GM23338 (cell line): ENCODE measurements around the gene OR52B6. TPM values are rescaled to one million over a fixed set of nuclear protein-coding genes. Genes with fewer than 3 reads are reported as not detected.

Source experiments
- ATAC-seq: fragments of 200-7000 bp; cut with Tn5 transposase; 3 replicates; pipeline ENCODE4 v1.9.1; 2020
- DNase-seq: peaks from one replicate; pipeline ENCODE4 v3.0.0-alpha.2; 2015; ENCODE audit warnings: low spot score
- H2AFZ ChIP-seq: fragments of 200-600 bp; sonication (generic); 2 replicates; pipeline ENCODE4 v1.8.0; 2016; ENCODE audit warnings: antibody characterized with exemption, mild to moderate bottlenecking, moderate library complexity
- H3F3A ChIP-seq: fragments of 200-600 bp; sonication (generic); replicated peaks from 2 replicates; pipeline ENCODE4 v1.8.0; 2017; ENCODE audit warnings: antibody characterized with exemption, mixed run types, low read depth
- H3K27ac ChIP-seq: fragments of 200-600 bp; sonication (generic); 2 replicates; pipeline ENCODE4 v1.6.1; 2016; ENCODE audit warnings: low read depth
- H3K27me3 ChIP-seq: fragments of 200-600 bp; sonication (generic); 2 replicates; pipeline ENCODE4 v1.8.0; 2016; ENCODE audit warnings: mild to moderate bottlenecking, mixed run types, moderate library complexity; ENCODE audit not compliant: insufficient read depth
- H3K36me3 ChIP-seq: fragments of 200-600 bp; sonication (generic); 2 replicates; pipeline ENCODE4 v1.8.0; 2016; ENCODE audit warnings: mild to moderate bottlenecking; ENCODE audit not compliant: insufficient read depth
- H3K4me1 ChIP-seq: fragments of 200-600 bp; sonication (generic); 2 replicates; pipeline ENCODE4 v1.8.0; 2016; ENCODE audit warnings: mild to moderate bottlenecking, moderate library complexity; ENCODE audit not compliant: insufficient read depth
- H3K4me2 ChIP-seq: fragments of 200-600 bp; sonication (generic); 2 replicates; pipeline ENCODE4 v1.7.1; 2017; ENCODE audit warnings: mixed run types
- H3K4me3 ChIP-seq: fragments of 200-600 bp; sonication (generic); 2 replicates; pipeline ENCODE4 v1.6.1; 2016; ENCODE audit warnings: mixed run types
- H3K79me2 ChIP-seq: fragments of 200-600 bp; sonication (generic); replicated peaks from 2 replicates; pipeline ENCODE4 v1.8.0; 2017; ENCODE audit warnings: mild to moderate bottlenecking; ENCODE audit not compliant: insufficient read depth
- H3K9me2 ChIP-seq: fragments of 200-600 bp; sonication (generic); 2 replicates; pipeline ENCODE4 v1.8.0; 2017; ENCODE audit not compliant: insufficient read depth
- H4K20me1 ChIP-seq: fragments of 200-600 bp; sonication (generic); replicated peaks from 2 replicates; pipeline ENCODE4 v1.8.0; 2017; ENCODE audit warnings: mild to moderate bottlenecking; ENCODE audit not compliant: insufficient read depth
- H3K27ac Mint-ChIP-seq: 2 replicates; pipeline ENCODE4 v1.8.0; 2020; ENCODE audit warnings: inconsistent platforms, mild to moderate bottlenecking, moderate library complexity, mixed read lengths
- H3K27me3 Mint-ChIP-seq: 3 replicates; pipeline ENCODE4 v1.8.0; 2022; ENCODE audit warnings: low read depth, mild to moderate bottlenecking, moderate library complexity, mixed read lengths, inconsistent platforms; ENCODE audit not compliant: insufficient read depth, poor library complexity
- H3K36me3 Mint-ChIP-seq: 3 replicates; pipeline ENCODE4 v1.8.0; 2021; ENCODE audit warnings: low read depth, mild to moderate bottlenecking, inconsistent platforms, moderate library complexity, mixed read lengths
- H3K4me1 Mint-ChIP-seq: 3 replicates; pipeline ENCODE4 v1.8.0; 2020; ENCODE audit warnings: mild to moderate bottlenecking, inconsistent platforms, mixed read lengths
- H3K4me3 Mint-ChIP-seq: 3 replicates; pipeline ENCODE4 v1.8.0; 2021; ENCODE audit warnings: moderate library complexity, mild to moderate bottlenecking, inconsistent platforms, mixed read lengths
- H3K9me3 Mint-ChIP-seq: 3 replicates; pipeline ENCODE4 v1.8.0; 2020; ENCODE audit warnings: moderate library complexity, mild to moderate bottlenecking, inconsistent platforms, mixed read lengths
- CREB1 ChIP-seq: fragments of 250-450 bp; sonication (Bioruptor Pico); IDR thresholded peaks from 2 replicates; pipeline ENCODE4 v1.5.0; 2020; ENCODE audit warnings: low read depth, mild to moderate bottlenecking, moderate library complexity
- CTCF ChIP-seq, 2 experiments: fragments of 200-600 bp in 1 of 2; sonication (generic) in 1 of 2; conservative IDR thresholded peaks; 2 replicates each; pipeline versions ENCODE4 v1.5.1 to v1.6.1; 2016 to 2017; ENCODE audit warnings: antibody characterized with exemption in 2 of 2, low read depth in 2 of 2, mild to moderate bottlenecking in 2 of 2, moderate library complexity in 1 of 2
- EZH2 ChIP-seq: fragments of 200-600 bp; sonication (generic); IDR thresholded peaks from one replicate; pipeline ENCODE4 v1.8.0; 2017; ENCODE audit warnings: antibody characterized with exemption, mild to moderate bottlenecking, low read depth; ENCODE audit not compliant: unreplicated experiment
- JUNB ChIP-seq: IDR thresholded peaks from one replicate; pipeline ENCODE4 v1.6.1; 2016; ENCODE audit warnings: antibody characterized with exemption; ENCODE audit not compliant: unreplicated experiment
- NANOG ChIP-seq: IDR thresholded peaks from 2 replicates; pipeline ENCODE4 v1.6.1; 2016; ENCODE audit warnings: antibody characterized with exemption, borderline replicate concordance
- POLR2AphosphoS5 ChIP-seq: IDR thresholded peaks from 2 replicates; pipeline ENCODE4 v1.6.1; 2016; ENCODE audit warnings: antibody characterized with exemption, low read depth
- REST ChIP-seq: IDR thresholded peaks from one replicate; pipeline ENCODE4 v1.6.1; 2018; ENCODE audit warnings: antibody characterized with exemption; ENCODE audit not compliant: unreplicated experiment
- STAT1 ChIP-seq: IDR thresholded peaks from one replicate; pipeline ENCODE4 v1.6.1; 2016; ENCODE audit warnings: antibody characterized with exemption; ENCODE audit not compliant: unreplicated experiment
- ZNF114 ChIP-seq: fragments of 250-450 bp; sonication (Bioruptor Pico); IDR thresholded peaks from 2 replicates; pipeline ENCODE4 v1.5.0; 2020; ENCODE audit warnings: mild to moderate bottlenecking, moderate library complexity
- ZNF331 ChIP-seq: fragments of 250-450 bp; sonication (Bioruptor Pico); IDR thresholded peaks from 2 replicates; pipeline ENCODE4 v1.5.0; 2020; ENCODE audit warnings: low read depth, mild to moderate bottlenecking, moderate library complexity
- ZNF462 ChIP-seq: fragments of 250-450 bp; sonication (Bioruptor Pico); IDR thresholded peaks from 2 replicates; pipeline ENCODE4 v1.5.0; 2020; ENCODE audit warnings: mild to moderate bottlenecking, moderate library complexity
- polyA plus RNA-seq: library from polyadenylated mRNA; unstranded; fragments of >200 nt; fragmentation: Nextera tagmentation; extraction: Ambion mirVana; gene quantifications from 2 replicates; pipeline ENCODE4 v1.2.1, GENCODE V29; 2016
- total RNA-seq: library from RNA; depleted of rRNA; stranded (reverse); fragments of >200 nt; shearing (Covaris generic); gene quantifications from 2 replicates; pipeline ENCODE4 v1.2.3, GENCODE V29; 2014

Gene OR52B6
- total and polyA plus RNA-seq, 2 experiments from 2014 or later, result not detected

- no peak for TF ChIP-seq ZNF331 (CRISPR knock-in tag)
- no peak for TF ChIP-seq JUNB
- no peak for TF ChIP-seq REST
- no peak for TF ChIP-seq CREB1 (CRISPR knock-in tag)
Measured at GRCh38 chr11:5546457-5546856, 34.2 kb upstream of the OR52B6 start (continued).

- Mint-ChIP-seq H3K4me1 (no peaks in the 10 kb centered on the region), H3K27ac (no peak overlapping the region), H3K4me3 (no peak overlapping the region), H3K27me3 (no peaks in the 10 kb centered on the region), H3K36me3 (no peaks in the 10 kb centered on the region), H3K9me3 (no peaks in the 10 kb centered on the region)
- no peak overlapping the region for H2AFZ ChIP-seq
- no peaks in the 10 kb centered on the region for H3K27me3 ChIP-seq
- no peak overlapping the region for H3K4me3 ChIP-seq
- H3F3A ChIP-seq, result no peaks in the 10 kb centered on the region
- no peaks in the 10 kb centered on the region for H3K36me3 ChIP-seq
- no peaks in the 10 kb centered on the region for H3K4me1 ChIP-seq
- DNase-seq (no peak), ATAC-seq (no peak)
- H4K20me1 ChIP-seq, result no peaks in the 10 kb centered on the region
- H3K4me2 ChIP-seq, result no peak overlapping the region
- peaks cover 12% of the 10 kb centered on the region; the same call in 1 of the 2 replicates for H3K9me2 ChIP-seq
- no peak overlapping the region for H3K27ac ChIP-seq
- no peaks in the 10 kb centered on the region for H3K79me2 ChIP-seq
- TF ChIP-seq JUNB (no peak), CTCF (conservative IDR thresholded peaks at IDR 0.05; ENCODE audit: low read depth in 2 of 2) (no peak), NANOG (no peak), ZNF462 (no peak), POLR2AphosphoS5 (no peak), ZNF114 (no peak), STAT1 (no peak), REST (no peak), EZH2 (no peak)
Measured at GRCh38 chr11:5547982-5548381, 32.7 kb upstream of the OR52B6 start.
